H1 (cell line): ENCODE measurements around the gene MEIS2.

Experiments
- CTCF ChIP-seq, 3 experiments: IDR thresholded peaks; 1 replicate in 2 of 3; 2 replicates in 1 of 3; pipeline versions ENCODE4 v1.5.1 to v1.6.1; 2011; ENCODE audit warnings: low read length in 3 of 3, mild to moderate bottlenecking in 3 of 3, inconsistent platforms in 2 of 3, low read depth in 1 of 3, moderate library complexity in 1 of 3; ENCODE audit not compliant: insufficient read depth in 1 of 3; ENCODE audit errors: control extremely low read depth in 1 of 3
- POLR2AphosphoS5 ChIP-seq: IDR thresholded peaks from 2 replicates; pipeline ENCODE4 v1.6.1; 2011; ENCODE audit warnings: low read depth, low read length

- TF ChIP-seq CTCF (IDR thresholded peaks at IDR 0.05; ENCODE audit: control extremely low read depth in 1 of 3, insufficient read depth in 1 of 3, low read depth in 1 of 3, low read length in 3 of 3) (no peak), POLR2AphosphoS5 (no peak)
These were observed 13.2 kb downstream of the MEIS2 start for GRCh38 chr15:37087131-37087588.
